SK-N-SH treated with all-trans-retinoic acid at 6 μM for 48 hours (cell line): Measurements from ENCODE around the gene NTM.

Source experiments
- ATAC-seq: fragments of 200-7000 bp; cut with Tn5 transposase; 3 replicates; pipeline ENCODE4 v1.9.1; 2020; ENCODE audit warnings: mild to moderate bottlenecking, moderate library complexity
- ARNTL ChIP-seq: fragments of 450-650 bp; formaldehyde crosslinking; IDR thresholded peaks from 2 replicates; pipeline ENCODE4 v1.5.0; 2020; ENCODE audit warnings: low read depth, mild to moderate bottlenecking, moderate library complexity, borderline replicate concordance
- BACH2 ChIP-seq: fragments of 250-450 bp; sonication (Bioruptor Pico); IDR thresholded peaks from 2 replicates; pipeline ENCODE4 v1.9.0; 2021; ENCODE audit warnings: mild to moderate bottlenecking, borderline replicate concordance
- CREB5 ChIP-seq: fragments of 250-450 bp; sonication (Bioruptor Pico); IDR thresholded peaks from 2 replicates; pipeline ENCODE4 v1.5.1; 2020; ENCODE audit warnings: low read depth, mild to moderate bottlenecking, moderate library complexity
- CSDC2 ChIP-seq: fragments of 250-450 bp; sonication (Bioruptor Pico); IDR thresholded peaks from 2 replicates; pipeline ENCODE4 v1.5.0; 2020; ENCODE audit warnings: mild to moderate bottlenecking, moderate library complexity
- CSRNP3 ChIP-seq: fragments of 250-450 bp; sonication (Bioruptor Pico); IDR thresholded peaks from 2 replicates; pipeline ENCODE4 v1.5.1; 2021; ENCODE audit warnings: mild to moderate bottlenecking, moderate library complexity
- ESRRG ChIP-seq: fragments of 250-450 bp; sonication (Bioruptor Pico); IDR thresholded peaks from 2 replicates; pipeline ENCODE4 v1.6.1; 2021; ENCODE audit warnings: mild to moderate bottlenecking
- GLIS3 ChIP-seq: fragments of 250-450 bp; sonication (Bioruptor Pico); IDR thresholded peaks from 2 replicates; pipeline ENCODE4 v1.5.0; 2020; ENCODE audit warnings: mild to moderate bottlenecking, moderate library complexity
- ISL1 ChIP-seq: fragments of 250-450 bp; sonication (Bioruptor Pico); IDR thresholded peaks from 2 replicates; pipeline ENCODE4 v2.1.2; 2022; ENCODE audit warnings: mild to moderate bottlenecking, moderate library complexity
- OSR1 ChIP-seq: fragments of 250-450 bp; sonication (Bioruptor Pico); IDR thresholded peaks from 2 replicates; pipeline ENCODE4 v1.8.0; 2022; ENCODE audit warnings: moderate library complexity, mild to moderate bottlenecking, inconsistent platforms
- PATZ1 ChIP-seq: fragments of 250-450 bp; sonication (Bioruptor Pico); IDR thresholded peaks from 2 replicates; pipeline ENCODE4 v1.8.0; 2020; ENCODE audit warnings: mild to moderate bottlenecking, moderate library complexity, borderline replicate concordance
- PPARA ChIP-seq: fragments of 250-450 bp; sonication (Bioruptor Pico); IDR thresholded peaks from 2 replicates; pipeline ENCODE4 v1.5.0; 2020; ENCODE audit warnings: mild to moderate bottlenecking, borderline replicate concordance
- SNAI2 ChIP-seq: fragments of 250-450 bp; sonication (Bioruptor Pico); IDR thresholded peaks from 2 replicates; pipeline ENCODE4 v1.5.0; 2020; ENCODE audit warnings: mild to moderate bottlenecking, moderate library complexity
- TCF4 ChIP-seq: fragments of 250-450 bp; sonication (Bioruptor Pico); IDR thresholded peaks from 2 replicates; pipeline ENCODE4 v1.8.0; 2021; ENCODE audit warnings: mild to moderate bottlenecking, moderate library complexity, borderline replicate concordance
- TOX ChIP-seq: fragments of 250-450 bp; sonication (Bioruptor Pico); IDR thresholded peaks from 2 replicates; pipeline ENCODE4 v1.8.0; 2021; ENCODE audit warnings: mild to moderate bottlenecking, moderate library complexity, borderline replicate concordance
- TSHZ2 ChIP-seq: fragments of 250-450 bp; sonication (Bioruptor Pico); IDR thresholded peaks from 2 replicates; pipeline ENCODE4 v1.5.0; 2020; ENCODE audit warnings: mild to moderate bottlenecking, moderate library complexity
- ZC3H10 ChIP-seq: fragments of 250-450 bp; sonication (Bioruptor Pico); IDR thresholded peaks from 2 replicates; pipeline ENCODE4 v1.5.1; 2021; ENCODE audit warnings: mild to moderate bottlenecking, moderate library complexity
- ZFP3 ChIP-seq: fragments of 250-450 bp; sonication (Bioruptor Pico); IDR thresholded peaks from 2 replicates; pipeline ENCODE4 v1.5.0; 2020; ENCODE audit warnings: mild to moderate bottlenecking, moderate library complexity
- ZFP30 ChIP-seq: fragments of 450-650 bp; formaldehyde crosslinking; IDR thresholded peaks from 2 replicates; pipeline ENCODE4 v1.5.0; 2022; ENCODE audit warnings: mild to moderate bottlenecking, moderate library complexity
- ZNF565 ChIP-seq: fragments of 450-650 bp; formaldehyde crosslinking; conservative IDR thresholded peaks from 2 replicates; pipeline ENCODE4 v1.5.0; 2020; ENCODE audit warnings: low read depth, mild to moderate bottlenecking, moderate library complexity
- ZNF70 ChIP-seq: fragments of 450-650 bp; formaldehyde crosslinking; IDR thresholded peaks from 2 replicates; pipeline ENCODE4 v1.5.0; 2020; ENCODE audit warnings: mild to moderate bottlenecking, moderate library complexity
- ZNF8 ChIP-seq: fragments of 450-650 bp; formaldehyde crosslinking; IDR thresholded peaks from 2 replicates; pipeline ENCODE4 v1.5.0; 2020; ENCODE audit warnings: mild to moderate bottlenecking, moderate library complexity
- TF ChIP-seq, protein P1 (sequence below): fragments of 250-450 bp; sonication (Bioruptor Pico); IDR thresholded peaks from 2 replicates; pipeline ENCODE4 v1.8.0; 2021; ENCODE audit warnings: low read depth, mild to moderate bottlenecking, moderate library complexity, borderline replicate concordance

NTM gene

DNA sequence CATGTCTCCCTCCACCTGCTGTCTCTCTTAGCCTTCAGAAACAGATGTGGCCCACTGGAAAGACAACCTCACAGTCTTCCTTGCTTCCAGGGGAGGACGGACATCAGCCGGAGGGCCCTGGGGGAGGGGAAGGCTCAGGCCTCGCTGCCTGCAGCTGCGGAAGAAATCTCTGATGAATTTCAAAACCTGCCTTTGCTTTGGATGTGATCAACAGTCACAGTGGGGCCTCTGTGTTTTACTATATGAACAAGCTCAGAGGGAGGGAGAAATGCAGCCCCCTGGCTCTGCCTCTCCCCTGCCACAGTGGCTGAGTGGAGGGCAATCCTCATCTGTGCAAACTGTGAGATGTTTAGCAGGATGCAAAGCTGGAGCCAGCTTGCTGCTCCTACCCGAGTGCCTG lies 282.8 kb downstream of the NTM start (continued):
- TF ChIP-seq PATZ1 (CRISPR knock-in tag) = no peak
- TF ChIP-seq ZNF8 (CRISPR knock-in tag) = no peak
- TF ChIP-seq ZC3H10 (CRISPR knock-in tag) = no peak
- TF ChIP-seq GLIS3 (CRISPR knock-in tag) = no peak
- no peak for TF ChIP-seq ESRRG (CRISPR knock-in tag)
- no peak for TF ChIP-seq ARNTL (CRISPR knock-in tag)
- TF ChIP-seq CREB5 (CRISPR knock-in tag) = no peak
- no peak for TF ChIP-seq SNAI2 (CRISPR knock-in tag)
- no peak for TF ChIP-seq ZNF565 (CRISPR knock-in tag)
- no peak for TF ChIP-seq ZNF70 (CRISPR knock-in tag)
- no peak for TF ChIP-seq TOX (CRISPR knock-in tag)
- no peak for TF ChIP-seq CSDC2 (CRISPR knock-in tag)
- no peak for TF ChIP-seq ZFP30 (CRISPR knock-in tag)
- no peak for TF ChIP-seq OSR1 (CRISPR knock-in tag)

GRCh38 chr11:131654849-131655248 lies 284.4 kb downstream of the NTM start:
- no peak for ATAC-seq
- TF ChIP-seq ISL1 (CRISPR knock-in tag) (no peak), GLIS3 (CRISPR knock-in tag) (no peak), ARNTL (CRISPR knock-in tag) (no peak), ZNF565 (CRISPR knock-in tag) (no peak), PPARA (CRISPR knock-in tag) (no peak), ESRRG (CRISPR knock-in tag) (no peak)
- TF ChIP-seq, all 23 proteins: peak for 0

- ATAC-seq = no peak
- TF ChIP-seq BACH2 = no peak
These were observed 285.9 kb downstream of the NTM start for GRCh38 chr11:131656179-131656838.

GRCh38 chr11:131656839-131657211 lies 286.4 kb downstream of the NTM start:
- no peak for ATAC-seq
- no peak for TF ChIP-seq GLIS3 (CRISPR knock-in tag)
- TF ChIP-seq, all 23 proteins: peak for 0

DNA sequence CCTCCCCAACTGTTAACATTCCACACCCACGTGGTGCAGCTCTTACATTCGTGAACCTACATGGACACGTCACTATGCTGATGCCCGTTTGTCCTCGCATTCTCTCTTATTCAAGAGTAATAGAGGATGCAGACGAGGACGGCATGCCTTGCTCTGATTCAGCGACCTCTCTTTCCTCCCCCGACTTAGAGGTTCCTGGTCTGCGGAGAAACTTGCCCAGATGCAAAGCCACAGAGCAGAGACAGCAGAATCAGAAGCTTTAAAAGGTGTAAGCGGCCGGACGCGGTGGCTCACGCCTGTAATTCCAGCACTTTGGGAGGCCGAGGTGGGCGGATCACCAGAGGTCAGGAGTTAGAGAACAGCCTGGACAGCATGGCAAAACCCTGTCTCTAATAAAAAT lies 288.0 kb downstream of the NTM start:
- ATAC-seq = no peak
- no peak for TF ChIP-seq BACH2
- TF ChIP-seq ZFP3 = no peak
- TF ChIP-seq CSDC2 (CRISPR knock-in tag) = no peak
- TF ChIP-seq TSHZ2 = no peak
- TF ChIP-seq ZNF565 (CRISPR knock-in tag) = no peak
- TF ChIP-seq GLIS3 (CRISPR knock-in tag) = no peak
- TF ChIP-seq PPARA (CRISPR knock-in tag) = no peak
- TF ChIP-seq ZC3H10 (CRISPR knock-in tag) = no peak
- no peak for TF ChIP-seq TCF4 (CRISPR knock-in tag)
- no peak for TF ChIP-seq SNAI2 (CRISPR knock-in tag)
- TF ChIP-seq, protein P1, sequence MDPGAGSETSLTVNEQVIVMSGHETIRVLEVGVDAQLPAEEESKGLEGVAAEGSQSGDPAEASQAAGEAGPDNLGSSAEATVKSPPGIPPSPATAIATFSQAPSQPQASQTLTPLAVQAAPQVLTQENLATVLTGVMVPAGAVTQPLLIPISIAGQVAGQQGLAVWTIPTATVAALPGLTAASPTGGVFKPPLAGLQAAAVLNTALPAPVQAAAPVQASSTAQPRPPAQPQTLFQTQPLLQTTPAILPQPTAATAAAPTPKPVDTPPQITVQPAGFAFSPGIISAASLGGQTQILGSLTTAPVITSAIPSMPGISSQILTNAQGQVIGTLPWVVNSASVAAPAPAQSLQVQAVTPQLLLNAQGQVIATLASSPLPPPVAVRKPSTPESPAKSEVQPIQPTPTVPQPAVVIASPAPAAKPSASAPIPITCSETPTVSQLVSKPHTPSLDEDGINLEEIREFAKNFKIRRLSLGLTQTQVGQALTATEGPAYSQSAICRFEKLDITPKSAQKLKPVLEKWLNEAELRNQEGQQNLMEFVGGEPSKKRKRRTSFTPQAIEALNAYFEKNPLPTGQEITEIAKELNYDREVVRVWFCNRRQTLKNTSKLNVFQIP (CRISPR knock-in tag) = no peak
- TF ChIP-seq ZNF70 (CRISPR knock-in tag) = no peak
- TF ChIP-seq ARNTL (CRISPR knock-in tag) = no peak
- no peak for TF ChIP-seq PATZ1 (CRISPR knock-in tag)
- TF ChIP-seq CSRNP3 (CRISPR knock-in tag) = no peak
- TF ChIP-seq OSR1 (CRISPR knock-in tag) = no peak
- no peak for TF ChIP-seq ZFP30 (CRISPR knock-in tag)
- no peak for TF ChIP-seq TOX (CRISPR knock-in tag)
- TF ChIP-seq ESRRG (CRISPR knock-in tag) = no peak
